Esophagus muscularis mucosa (tissue), 4 donors: Measurements from ENCODE around the gene RUNX2. TPM values are rescaled to one million over a fixed set of nuclear protein-coding genes. Genes with fewer than 3 reads are reported as not detected.

Experiments
- DNase-seq: peaks from one replicate; pipeline ENCODE4 v3.0.0-alpha.2; 2017; ENCODE audit errors: extremely low spot score
- H3K27ac ChIP-seq, 4 donors: fragments of 200-600 bp; sonication (generic); replicated peaks in 1 of 4; 1 replicate in 3 of 4; 2 replicates in 1 of 4; pipeline ENCODE4 v1.5.1; 2016 to 2019; ENCODE audit warnings: mild to moderate bottlenecking in 1 of 4
- H3K27me3 ChIP-seq, 4 donors: fragments of 200-600 bp; sonication (generic); one replicate each; pipeline versions ENCODE4 v1.5.1 to v1.6.0; 2016 to 2019
- H3K36me3 ChIP-seq, 4 donors: fragments of 200-600 bp; sonication (generic); one replicate each; pipeline ENCODE4 v1.5.1; 2016 to 2019
- H3K4me1 ChIP-seq, 4 donors: fragments of 200-600 bp; sonication (generic); one replicate each; pipeline ENCODE4 v1.5.1; 2016 to 2019
- H3K4me3 ChIP-seq, 4 donors: fragments of 200-600 bp; sonication (generic); 1 replicate in 2 of 4; 2 replicates in 2 of 4; pipeline ENCODE4 v1.5.1; 2016 to 2019; ENCODE audit warnings: mild to moderate bottlenecking in 4 of 4, moderate library complexity in 1 of 4
- H3K9me3 ChIP-seq, 4 donors: fragments of 200-600 bp; sonication (generic); 1 replicate in 3 of 4; 2 replicates in 1 of 4; pipeline ENCODE4 v1.5.1; 2016 to 2019
- EP300 ChIP-seq: sonication (generic); formaldehyde crosslinking; IDR thresholded peaks from one replicate; pipeline ENCODE4 v1.6.1; 2017; ENCODE audit warnings: antibody characterized with exemption
- POLR2A ChIP-seq: fragments of 450-650 bp; IDR thresholded peaks from one replicate; pipeline ENCODE4 v1.6.1; 2017; ENCODE audit warnings: antibody characterized with exemption, moderate library complexity, mild to moderate bottlenecking, low read depth
- POLR2AphosphoS5 ChIP-seq, 2 donors: sonication (generic); formaldehyde crosslinking; IDR thresholded peaks; one replicate each; pipeline ENCODE4 v1.6.1; 2017; ENCODE audit warnings: antibody characterized with exemption in 2 of 2
- WGBS: methylation state at CpG from one replicate; pipeline ENCODE4 v1.1.5; 2018; 5-methylcytosine and 5-hydroxymethylcytosine counted together
- intact Hi-C: fragments of 100-400 bp; cut with DNase I; formaldehyde crosslinking; loops from one replicate; pipeline ENCODE4 v1.15.1; 2023
- total RNA-seq, 4 donors: library from RNA; depleted of rRNA; stranded (reverse); fragments of >200 nt; gene quantifications; one replicate each; pipeline versions ENCODE4 v1.1.0 to v1.2.1, GENCODE V29; 2016
- TF ChIP-seq, protein P1 (sequence below), 3 experiments: fragments of 200-600 bp in 2 of 3; fragments of 450-650 bp in 1 of 3; sonication (generic) in 2 of 3; IDR thresholded peaks; one replicate each; pipeline ENCODE4 v1.5.1; 2017 to 2019; ENCODE audit warnings: antibody characterized with exemption in 3 of 3, mild to moderate bottlenecking in 2 of 3, moderate library complexity in 1 of 3

RUNX2 gene
- total RNA-seq, 4 donors from 2014 or later, result 1.0 to 1.6 (median 1.4) TPM

DNA sequence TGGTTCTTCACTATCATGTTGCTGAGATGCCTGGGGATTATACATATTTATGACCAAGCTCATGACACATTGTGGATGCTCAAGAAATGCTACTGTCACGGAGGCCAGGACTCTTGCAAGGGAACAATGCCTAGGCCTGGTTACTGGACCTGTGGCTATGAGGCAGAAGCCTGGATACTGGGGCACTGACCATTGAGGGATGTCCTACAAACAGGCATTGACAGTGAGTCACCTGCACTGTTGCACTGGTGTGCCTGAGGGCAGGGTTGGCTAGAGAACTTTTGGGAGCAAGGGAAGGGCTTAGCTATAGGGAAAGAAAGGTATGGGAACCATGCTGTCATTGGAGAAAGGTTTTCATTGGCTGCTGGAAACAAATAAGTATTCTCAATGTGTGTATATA, 362.7 kb downstream of the RUNX2 start:
- Histone ChIP-seq H3K4me1 (no peaks in the 10 kb centered on the region), H3K9me3 (no peaks in the 10 kb centered on the region), H3K36me3 (no peaks in the 10 kb centered on the region), H3K4me3 (no peak overlapping the region), H3K27me3 (no peaks in the 10 kb centered on the region), H3K27ac (no peak overlapping the region)
- intact Hi-C loops, result no loop called here
- DNase-seq, result peak; percentile 50
- 100% methylated on average over 1 of the region's 1 CpG for WGBS
- TF ChIP-seq EP300 (no peak), POLR2A (no peak), POLR2AphosphoS5 (IDR thresholded peaks at IDR 0.05) (no peak)
- TF ChIP-seq, protein P1, sequence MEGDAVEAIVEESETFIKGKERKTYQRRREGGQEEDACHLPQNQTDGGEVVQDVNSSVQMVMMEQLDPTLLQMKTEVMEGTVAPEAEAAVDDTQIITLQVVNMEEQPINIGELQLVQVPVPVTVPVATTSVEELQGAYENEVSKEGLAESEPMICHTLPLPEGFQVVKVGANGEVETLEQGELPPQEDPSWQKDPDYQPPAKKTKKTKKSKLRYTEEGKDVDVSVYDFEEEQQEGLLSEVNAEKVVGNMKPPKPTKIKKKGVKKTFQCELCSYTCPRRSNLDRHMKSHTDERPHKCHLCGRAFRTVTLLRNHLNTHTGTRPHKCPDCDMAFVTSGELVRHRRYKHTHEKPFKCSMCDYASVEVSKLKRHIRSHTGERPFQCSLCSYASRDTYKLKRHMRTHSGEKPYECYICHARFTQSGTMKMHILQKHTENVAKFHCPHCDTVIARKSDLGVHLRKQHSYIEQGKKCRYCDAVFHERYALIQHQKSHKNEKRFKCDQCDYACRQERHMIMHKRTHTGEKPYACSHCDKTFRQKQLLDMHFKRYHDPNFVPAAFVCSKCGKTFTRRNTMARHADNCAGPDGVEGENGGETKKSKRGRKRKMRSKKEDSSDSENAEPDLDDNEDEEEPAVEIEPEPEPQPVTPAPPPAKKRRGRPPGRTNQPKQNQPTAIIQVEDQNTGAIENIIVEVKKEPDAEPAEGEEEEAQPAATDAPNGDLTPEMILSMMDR (IDR thresholded peaks at IDR 0.05), result no peak

- intact Hi-C loops, result no loop called here
- Histone ChIP-seq H3K27ac (no peak overlapping the region), H3K9me3 (no peaks in the 10 kb centered on the region), H3K27me3 (no peaks in the 10 kb centered on the region), H3K4me3 (no peak overlapping the region), H3K36me3 (no peaks in the 10 kb centered on the region), H3K4me1 (no peaks in the 10 kb centered on the region)
- WGBS, result 87% methylated on average over 2 of the region's 2 CpGs
- TF ChIP-seq, protein P1 (IDR thresholded peaks at IDR 0.05), result no peak
- TF ChIP-seq EP300 (no peak), POLR2AphosphoS5 (IDR thresholded peaks at IDR 0.05) (no peak), POLR2A (no peak)
- DNase-seq, result no peak
Measured at GRCh38 chr6:45691426-45691825, 363.3 kb downstream of the RUNX2 start.

GRCh38 chr6:45692021-45692420, 363.9 kb downstream of the RUNX2 start:
- DNase-seq, result no peak
- TF ChIP-seq POLR2A, result no peak
- TF ChIP-seq, protein P1 (IDR thresholded peaks at IDR 0.05), result no peak
- TF ChIP-seq EP300, result no peak
- TF ChIP-seq POLR2AphosphoS5 (IDR thresholded peaks at IDR 0.05), result no peak
- Histone ChIP-seq H3K27ac (no peak overlapping the region), H3K27me3 (no peaks in the 10 kb centered on the region), H3K36me3 (no peaks in the 10 kb centered on the region), H3K4me3 (no peak overlapping the region), H3K4me1 (no peaks in the 10 kb centered on the region), H3K9me3 (no peaks in the 10 kb centered on the region)
- WGBS, result 83% methylated on average over 3 of the region's 3 CpGs
- intact Hi-C loops, result no loop called here

GRCh38 chr6:45696738-45697137, 368.6 kb downstream of the RUNX2 start:
- Histone ChIP-seq H3K27ac (no peak overlapping the region), H3K4me1 (no peaks in the 10 kb centered on the region), H3K9me3 (no peaks in the 10 kb centered on the region), H3K27me3 (no peaks in the 10 kb centered on the region), H3K36me3 (no peaks in the 10 kb centered on the region), H3K4me3 (no peak overlapping the region)
- TF ChIP-seq EP300 (no peak), POLR2A (no peak), POLR2AphosphoS5 (IDR thresholded peaks at IDR 0.05) (no peak)
- TF ChIP-seq, protein P1 (IDR thresholded peaks at IDR 0.05), result no peak
- intact Hi-C loops, result no loop called here
- WGBS, result 97% methylated on average over 1 of the region's 1 CpG
- DNase-seq, result no peak

DNA sequence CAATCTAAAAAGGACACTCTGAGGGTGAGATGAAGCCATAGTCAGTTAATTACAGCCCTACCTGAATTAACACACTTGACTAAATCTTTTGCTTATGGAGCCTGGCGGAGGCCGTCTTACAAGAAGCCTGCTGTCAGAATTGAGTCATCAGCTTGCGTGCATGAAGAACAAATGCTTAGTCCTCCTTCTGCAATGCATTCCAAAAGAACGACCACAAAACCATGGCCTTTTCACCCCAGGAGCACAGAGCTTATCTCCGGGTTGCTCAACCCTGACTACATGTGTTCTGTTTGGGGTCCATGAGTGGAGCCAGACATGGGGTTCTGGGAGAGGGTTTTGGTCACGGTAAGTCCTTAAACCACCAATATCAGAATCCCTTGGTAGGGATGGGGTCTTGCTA, 369.5 kb downstream of the RUNX2 start:
- Histone ChIP-seq H3K27me3 (no peaks in the 10 kb centered on the region), H3K27ac (no peak overlapping the region), H3K4me1 (no peaks in the 10 kb centered on the region), H3K9me3 (no peaks in the 10 kb centered on the region), H3K36me3 (no peaks in the 10 kb centered on the region), H3K4me3 (no peak overlapping the region)
- WGBS, result 83% methylated on average over 6 of the region's 6 CpGs
- TF ChIP-seq, protein P1 (IDR thresholded peaks at IDR 0.05), result no peak
- TF ChIP-seq POLR2A, result no peak
- TF ChIP-seq EP300, result no peak
- no peak for TF ChIP-seq POLR2AphosphoS5 (IDR thresholded peaks at IDR 0.05)
- intact Hi-C loops, result no loop called here
- no peak for DNase-seq
